ENCODE measurements around the gene KCNK5.

- TF ChIP-seq CTCF (IDR thresholded peaks at IDR 0.05), result no peak
- no peak for TF ChIP-seq POLR2A (IDR thresholded peaks at IDR 0.05; ENCODE audit: low read depth)
Observed at GRCh38 chr6:39182604-39183003, 46.7 kb downstream of the KCNK5 start.
